Panc1 (cell line): ENCODE measurements around the gene TSC22D3. TPM values are rescaled to one million over a fixed set of nuclear protein-coding genes. Genes with fewer than 3 reads are reported as not detected.

ENCODE experiments used
- ATAC-seq: fragments of 200-7000 bp; cut with Tn5 transposase; 2 replicates; pipeline ENCODE4 v1.9.1; 2020; ENCODE audit warnings: mild to moderate bottlenecking, moderate library complexity
- BruUV-seq: library from RNA; stranded (reverse); fragments of 400-500 nt; replicated peaks from 2 replicates; lab custom pipeline; 2021; lab: Mats Ljungman, UMichigan
- CTCF ChIA-PET: fragments of 300-600 bp; sonication (Branson Sonifier 250); formaldehyde crosslinking; loops from one replicate; lab custom pipeline; 2022; ENCODE audit warnings: antibody characterized with exemption; lab: Charles Lee
- POLR2A ChIA-PET: fragments of 300-600 bp; sonication (Branson Sonifier 250); formaldehyde crosslinking; loops from one replicate; lab custom pipeline; 2022; ENCODE audit warnings: antibody characterized with exemption; lab: Charles Lee
- DNase-seq: peaks from one replicate; pipeline ENCODE4 v3.0.0-alpha.2; 2010; ENCODE audit warnings: low read depth, low spot score
- H3K27ac ChIP-seq: 2 replicates; pipeline ENCODE4 v1.5.1; 2011; ENCODE audit warnings: mild to moderate bottlenecking, low read length, inconsistent platforms
- H3K27me3 ChIP-seq: fragments of 200-500 bp; sonication (Bioruptor generic); 2 replicates; pipeline ENCODE4 v1.6.0; 2014; ENCODE audit warnings: low read length, inconsistent platforms; ENCODE audit not compliant: control insufficient read depth, insufficient read depth
- H3K36me3 ChIP-seq: fragments of 200-500 bp; sonication (Bioruptor generic); 2 replicates; pipeline ENCODE4 v1.5.1; 2014; ENCODE audit warnings: inconsistent platforms, mild to moderate bottlenecking, low read length, moderate library complexity; ENCODE audit not compliant: control insufficient read depth, insufficient read depth
- H3K4me1 ChIP-seq: 2 replicates; pipeline ENCODE4 v1.5.1; 2011; ENCODE audit warnings: inconsistent platforms, mild to moderate bottlenecking, low read length, moderate library complexity; ENCODE audit not compliant: control insufficient read depth, insufficient read depth
- H3K4me3 ChIP-seq, 2 experiments: 2 replicates each; pipeline ENCODE4 v1.5.1; 2011 to 2012; ENCODE audit warnings: low read depth in 2 of 2, low read length in 2 of 2, mild to moderate bottlenecking in 2 of 2, inconsistent platforms in 1 of 2, moderate library complexity in 1 of 2
- H3K9me3 ChIP-seq: fragments of 200-500 bp; sonication (Bioruptor generic); 2 replicates; pipeline ENCODE4 v1.5.1; 2014; ENCODE audit warnings: low read depth, mild to moderate bottlenecking, inconsistent platforms, low read length, moderate library complexity; ENCODE audit not compliant: control insufficient read depth, insufficient read depth
- POLR2AphosphoS5 ChIP-seq: IDR thresholded peaks from 2 replicates; pipeline ENCODE4 v1.6.1; 2012; ENCODE audit warnings: mild to moderate bottlenecking, low read depth, low read length, moderate library complexity
- SIN3A ChIP-seq: IDR thresholded peaks from 2 replicates; pipeline ENCODE4 v1.6.1; 2012; ENCODE audit warnings: low read depth, mild to moderate bottlenecking, low read length, moderate library complexity, borderline replicate concordance; ENCODE audit not compliant: insufficient read depth
- TCF7L2 ChIP-seq: IDR thresholded peaks from 2 replicates; pipeline ENCODE4 v1.6.1; 2011; ENCODE audit warnings: mild to moderate bottlenecking, low read depth, low read length, inconsistent platforms
- in situ Hi-C: cut with HindIII; loops from 2 replicates; pipeline ENCODE4 v1.10.0; 2016; ENCODE audit warnings: low sequenced_read_pairs, low pct_unique_long_range_greater_than_20kb
- intact Hi-C: fragments of 100-400 bp; cut with micrococcal nuclease; formaldehyde crosslinking; loops from one replicate; pipeline ENCODE4 v1.10.0; 2022; ENCODE audit not compliant: unreplicated experiment
- total RNA-seq: library from RNA; stranded (reverse); gene quantifications from one replicate; pipeline ENCODE4 v1.2.1, GENCODE V29; 2021; ENCODE audit not compliant: unreplicated experiment
- TF ChIP-seq, protein P1 (sequence below), 2 experiments: IDR thresholded peaks; 2 replicates each; pipeline ENCODE4 v1.6.1; 2011 to 2012; ENCODE audit warnings: low read depth in 2 of 2, control low read depth in 1 of 2, low read length in 1 of 2, mild to moderate bottlenecking in 1 of 2, moderate library complexity in 1 of 2; ENCODE audit not compliant: insufficient read depth in 1 of 2
- TF ChIP-seq, protein P2 (sequence below): fragments of 450-650 bp; IDR thresholded peaks from 2 replicates; pipeline ENCODE4 v1.5.1; 2017; ENCODE audit warnings: mild to moderate bottlenecking

TSC22D3 gene
- total RNA-seq, 1 experiment from 2014 or later: 7.2 TPM

- Histone ChIP-seq H3K4me1 (no peaks in the 10 kb centered on the region), H3K4me3 (no peak overlapping the region), H3K27me3 (no peaks in the 10 kb centered on the region; the same call in 1 of the 2 replicates), H3K9me3 (no peaks in the 10 kb centered on the region), H3K27ac (no peak overlapping the region), H3K36me3 (no peaks in the 10 kb centered on the region)
- BruUV-seq: no TSS peak
- intact Hi-C loops (no loop called here), in situ Hi-C loops (no loop called here)
- CTCF ChIA-PET: no interaction called here
- DNase-seq (no peak), ATAC-seq (no peak)
- POLR2A ChIA-PET: no interaction called here
- TF ChIP-seq, protein P1, sequence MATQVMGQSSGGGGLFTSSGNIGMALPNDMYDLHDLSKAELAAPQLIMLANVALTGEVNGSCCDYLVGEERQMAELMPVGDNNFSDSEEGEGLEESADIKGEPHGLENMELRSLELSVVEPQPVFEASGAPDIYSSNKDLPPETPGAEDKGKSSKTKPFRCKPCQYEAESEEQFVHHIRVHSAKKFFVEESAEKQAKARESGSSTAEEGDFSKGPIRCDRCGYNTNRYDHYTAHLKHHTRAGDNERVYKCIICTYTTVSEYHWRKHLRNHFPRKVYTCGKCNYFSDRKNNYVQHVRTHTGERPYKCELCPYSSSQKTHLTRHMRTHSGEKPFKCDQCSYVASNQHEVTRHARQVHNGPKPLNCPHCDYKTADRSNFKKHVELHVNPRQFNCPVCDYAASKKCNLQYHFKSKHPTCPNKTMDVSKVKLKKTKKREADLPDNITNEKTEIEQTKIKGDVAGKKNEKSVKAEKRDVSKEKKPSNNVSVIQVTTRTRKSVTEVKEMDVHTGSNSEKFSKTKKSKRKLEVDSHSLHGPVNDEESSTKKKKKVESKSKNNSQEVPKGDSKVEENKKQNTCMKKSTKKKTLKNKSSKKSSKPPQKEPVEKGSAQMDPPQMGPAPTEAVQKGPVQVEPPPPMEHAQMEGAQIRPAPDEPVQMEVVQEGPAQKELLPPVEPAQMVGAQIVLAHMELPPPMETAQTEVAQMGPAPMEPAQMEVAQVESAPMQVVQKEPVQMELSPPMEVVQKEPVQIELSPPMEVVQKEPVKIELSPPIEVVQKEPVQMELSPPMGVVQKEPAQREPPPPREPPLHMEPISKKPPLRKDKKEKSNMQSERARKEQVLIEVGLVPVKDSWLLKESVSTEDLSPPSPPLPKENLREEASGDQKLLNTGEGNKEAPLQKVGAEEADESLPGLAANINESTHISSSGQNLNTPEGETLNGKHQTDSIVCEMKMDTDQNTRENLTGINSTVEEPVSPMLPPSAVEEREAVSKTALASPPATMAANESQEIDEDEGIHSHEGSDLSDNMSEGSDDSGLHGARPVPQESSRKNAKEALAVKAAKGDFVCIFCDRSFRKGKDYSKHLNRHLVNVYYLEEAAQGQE (IDR thresholded peaks at IDR 0.05; ENCODE audit: insufficient read depth in 1 of 2, low read depth in 2 of 2, low read length in 1 of 2): no peak
- TF ChIP-seq SIN3A (no peak), POLR2AphosphoS5 (no peak), TCF7L2 (no peak)
- TF ChIP-seq, protein P2, sequence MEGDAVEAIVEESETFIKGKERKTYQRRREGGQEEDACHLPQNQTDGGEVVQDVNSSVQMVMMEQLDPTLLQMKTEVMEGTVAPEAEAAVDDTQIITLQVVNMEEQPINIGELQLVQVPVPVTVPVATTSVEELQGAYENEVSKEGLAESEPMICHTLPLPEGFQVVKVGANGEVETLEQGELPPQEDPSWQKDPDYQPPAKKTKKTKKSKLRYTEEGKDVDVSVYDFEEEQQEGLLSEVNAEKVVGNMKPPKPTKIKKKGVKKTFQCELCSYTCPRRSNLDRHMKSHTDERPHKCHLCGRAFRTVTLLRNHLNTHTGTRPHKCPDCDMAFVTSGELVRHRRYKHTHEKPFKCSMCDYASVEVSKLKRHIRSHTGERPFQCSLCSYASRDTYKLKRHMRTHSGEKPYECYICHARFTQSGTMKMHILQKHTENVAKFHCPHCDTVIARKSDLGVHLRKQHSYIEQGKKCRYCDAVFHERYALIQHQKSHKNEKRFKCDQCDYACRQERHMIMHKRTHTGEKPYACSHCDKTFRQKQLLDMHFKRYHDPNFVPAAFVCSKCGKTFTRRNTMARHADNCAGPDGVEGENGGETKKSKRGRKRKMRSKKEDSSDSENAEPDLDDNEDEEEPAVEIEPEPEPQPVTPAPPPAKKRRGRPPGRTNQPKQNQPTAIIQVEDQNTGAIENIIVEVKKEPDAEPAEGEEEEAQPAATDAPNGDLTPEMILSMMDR: no peak
Observed at GRCh38 chrX:107805179-107805578, 29.6 kb upstream of the TSC22D3 start.

DNA sequence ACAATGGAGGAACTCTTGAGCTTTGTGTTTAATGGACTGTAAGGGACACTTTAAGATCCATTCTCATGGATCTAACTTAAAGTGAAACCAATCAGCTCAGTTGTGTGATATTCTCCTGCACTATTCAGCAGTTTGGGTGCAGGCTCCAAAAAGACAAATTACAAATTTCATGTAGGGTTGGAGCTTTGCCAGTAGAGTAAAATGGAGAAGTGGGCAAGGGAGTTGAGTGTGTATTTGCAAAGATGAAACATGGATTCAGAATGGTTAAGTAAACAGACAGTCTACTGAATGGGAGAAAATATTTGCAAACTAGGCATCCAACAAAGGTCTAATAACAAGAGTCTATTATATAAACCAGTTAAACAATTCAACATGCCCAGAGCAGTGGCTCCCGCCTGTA, 28.8 kb upstream of the TSC22D3 start:
- no peak overlapping the region for H3K27ac ChIP-seq
- no peaks in the 10 kb centered on the region for H3K4me1 ChIP-seq
- H3K36me3 ChIP-seq: no peaks in the 10 kb centered on the region
- no peak overlapping the region for H3K4me3 ChIP-seq
- H3K27me3 ChIP-seq: no peaks in the 10 kb centered on the region; the same call in 1 of the 2 replicates
- intact Hi-C loops (no loop called here), in situ Hi-C loops (no loop called here)
- ChIA-PET POLR2A (no interaction called here), CTCF (no interaction called here)
- no peak for ATAC-seq
- no peaks in the 10 kb centered on the region for H3K9me3 ChIP-seq
- TF ChIP-seq, protein P1 (IDR thresholded peaks at IDR 0.05; ENCODE audit: insufficient read depth in 1 of 2, low read depth in 2 of 2, low read length in 1 of 2): no peak
- TF ChIP-seq SIN3A: no peak
- TF ChIP-seq TCF7L2: no peak
- TF ChIP-seq, protein P2: no peak
- TF ChIP-seq POLR2AphosphoS5: no peak
- no TSS peak for BruUV-seq
- DNase-seq: no peak
